Activated CD8-positive, alpha-beta memory T cell treated with anti-CD3 and anti-CD28 coated beads for 4 hours (primary cell): ENCODE data around the gene RAD51AP1.
"Not testable (repeated sequence)": the region's sequence is repeated elsewhere in the genome, so short reads cannot be mapped to it uniquely, and the experiment has no call there.

Experiments used
- DNase-seq, 2 donors: peaks; one replicate each; pipeline ENCODE4 v3.0.0-alpha.2; 2020; ENCODE audit warnings: low read depth in 2 of 2

RAD51AP1 gene

GRCh38 chr12:4538207-4539160 is at the start of gene RAD51AP1:
Gene RAD51AP1, plus strand, starts transcription at chr12:4538890. Its CDS starts 50 bp downstream, at chr12:4538940.
- DNase-seq = peak; percentile 90 to 92

GRCh38 chr12:4489556-4489955 is 49.1 kb upstream of the RAD51AP1 start:
- DNase-seq = no peak

GRCh38 chr12:4490973-4491372 is 47.7 kb upstream of the RAD51AP1 start:
- DNase-seq = no peak

GRCh38 chr12:4496145-4496838 is 42.4 kb upstream of the RAD51AP1 start:
- DNase-seq = no peak

GRCh38 chr12:4499186-4499585 is 39.5 kb upstream of the RAD51AP1 start:
- DNase-seq = no peak

GRCh38 chr12:4505376-4505986 is 33.2 kb upstream of the RAD51AP1 start:
- DNase-seq = no peak

- DNase-seq = no peak
Measured at GRCh38 chr12:4506430-4506829, 32.3 kb upstream of the RAD51AP1 start.

- DNase-seq = no peak
Measured at GRCh38 chr12:4506870-4507269, 31.8 kb upstream of the RAD51AP1 start.

- not testable (repeated sequence) for DNase-seq
Measured at GRCh38 chr12:4508503-4508902, 30.2 kb upstream of the RAD51AP1 start.

- not testable (repeated sequence) for DNase-seq
Measured at GRCh38 chr12:4509269-4509668, 29.4 kb upstream of the RAD51AP1 start.

GRCh38 chr12:4518106-4518728 is 20.5 kb upstream of the RAD51AP1 start:
- DNase-seq = no peak

GRCh38 chr12:4523443-4523842 is 15.2 kb upstream of the RAD51AP1 start:
- not testable (repeated sequence) for DNase-seq

GRCh38 chr12:4526923-4527546 is 11.7 kb upstream of the RAD51AP1 start:
- no peak for DNase-seq

- DNase-seq = no peak
Measured at GRCh38 chr12:4530160-4530559, 8.5 kb upstream of the RAD51AP1 start.

GRCh38 chr12:4530982-4531586 is 7.6 kb upstream of the RAD51AP1 start:
- no peak for DNase-seq

GRCh38 chr12:4535092-4535491 is 3.6 kb upstream of the RAD51AP1 start:
- DNase-seq = no peak

- no peak for DNase-seq
Measured at GRCh38 chr12:4535871-4536270, 2.8 kb upstream of the RAD51AP1 start.

- no peak for DNase-seq
Measured at GRCh38 chr12:4539167-4539870, 629 bp downstream of the RAD51AP1 start.

- no peak for DNase-seq
Measured at GRCh38 chr12:4540170-4540569, 1.5 kb downstream of the RAD51AP1 start.

- DNase-seq = no peak
Measured at GRCh38 chr12:4540638-4541037, 1.9 kb downstream of the RAD51AP1 start.
